Testis (tissue), 2 donors: ENCODE measurements around the gene ATF7.

Source experiments
- CTCF ChIP-seq, 3 experiments: fragments of 450-650 bp in 2 of 3; fragments of 200-600 bp in 1 of 3; sonication (generic) in 1 of 3; IDR thresholded peaks; one replicate each; pipeline ENCODE4 v1.5.1; 2016 to 2019; ENCODE audit warnings: antibody characterized with exemption in 3 of 3, mild to moderate bottlenecking in 2 of 3, moderate library complexity in 1 of 3
- POLR2A ChIP-seq: fragments of 450-650 bp; IDR thresholded peaks from one replicate; pipeline ENCODE4 v1.6.1; 2017; ENCODE audit warnings: antibody characterized with exemption, mild to moderate bottlenecking, moderate library complexity

DNA sequence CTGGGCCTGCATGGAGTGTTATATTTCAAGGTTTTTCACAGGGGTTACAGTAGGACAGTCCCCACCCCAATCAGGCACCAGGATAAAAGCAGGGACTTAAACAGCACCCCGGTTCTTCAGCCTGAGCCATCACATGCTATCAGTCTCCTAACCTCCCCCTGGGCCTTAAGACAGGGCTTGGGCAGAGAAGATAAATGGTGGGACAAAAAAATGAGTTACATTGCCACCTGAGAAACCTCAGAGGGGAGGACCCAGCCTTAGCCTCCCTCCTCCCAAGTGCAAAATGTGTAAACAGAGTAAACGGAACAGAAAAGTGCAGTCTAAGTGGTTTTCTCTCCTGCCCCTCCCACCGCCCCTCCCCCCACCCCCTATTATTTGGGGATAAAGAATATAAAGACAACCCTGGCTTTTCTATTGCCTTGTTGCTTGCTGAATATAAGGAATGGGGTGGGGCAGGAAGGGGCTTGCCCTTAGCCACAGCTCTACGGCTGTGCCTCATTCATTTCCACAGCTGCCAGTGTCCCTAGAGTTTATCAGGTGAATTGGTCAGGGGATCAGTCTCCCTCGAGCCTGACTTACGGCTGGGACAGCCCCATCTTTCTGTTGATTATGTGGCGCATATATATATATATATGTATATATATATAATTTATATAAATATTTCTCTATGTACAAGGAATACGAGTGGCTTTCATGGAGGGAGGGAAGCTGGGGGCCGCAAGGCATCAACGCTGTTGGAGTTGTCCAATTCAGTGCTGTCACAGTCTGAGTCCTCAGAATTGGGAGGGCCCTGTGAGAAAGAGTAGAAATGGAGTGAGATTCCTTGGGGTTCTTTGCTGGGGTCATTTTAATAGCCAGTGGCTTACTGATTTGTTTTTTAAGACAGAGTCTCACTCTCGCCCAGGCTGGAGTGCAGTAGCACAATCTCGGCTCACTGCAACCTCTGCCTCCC, 145.4 kb downstream of the ATF7 start:
- TF ChIP-seq CTCF (IDR thresholded peaks at IDR 0.05) (no peak), POLR2A (no peak)
